Measurements from ENCODE around the gene NDUFAF8.

- TF ChIP-seq EZH2phosphoT487 (IDR thresholded peaks at IDR 0.05; ENCODE audit: insufficient read depth, low read depth) (no peak), EZH2 (IDR thresholded peaks at IDR 0.05; ENCODE audit: insufficient read depth, poor library complexity, severe bottlenecking) (no peak)
Measured at GRCh38 chr17:81206657-81207056, 32.5 kb upstream of the NDUFAF8 start.
